Measurements from ENCODE around the gene RPL29. TPM values are rescaled to one million over a fixed set of nuclear protein-coding genes. Genes with fewer than 3 reads are reported as not detected.

Gene RPL29
- total and polyA plus RNA-seq, 2 of the 8 experiments (the other 6 are each of a cell fraction or from before 2014, with no cell fraction given), result 1,467 to 2,660 TPM

GRCh38 chr3:51959651-51960050 lies 36.0 kb downstream of the RPL29 start (continued):
- TF ChIP-seq ATF3 (IDR thresholded peaks at IDR 0.05; ENCODE audit: insufficient read depth, low read depth, low read length), result no peak
